Measurements from ENCODE around the gene CACNA2D3.

- no peak for TF ChIP-seq EP300 (conservative IDR thresholded peaks at IDR 0.05; ENCODE audit: poor library complexity, severe bottlenecking)
- TF ChIP-seq RAD21 (conservative IDR thresholded peaks at IDR 0.05): no peak
These were observed 587.4 kb downstream of the CACNA2D3 start for GRCh38 chr3:54709785-54710184.

Data from neural cell (in vitro differentiated cells).